OCI-LY7 (cell line): ENCODE measurements around the gene SYTL2.

ENCODE experiments used
- EZH2phosphoT487 ChIP-seq: fragments of 200-600 bp; sonication (generic); IDR thresholded peaks from 2 replicates; pipeline ENCODE4 v1.6.1; 2018; ENCODE audit warnings: low read depth, borderline replicate concordance, mild to moderate bottlenecking, mixed run types, antibody characterized with exemption, low read length, moderate library complexity, mixed read lengths
- TF ChIP-seq, protein P1 (sequence below): fragments of 200-600 bp; sonication (generic); conservative IDR thresholded peaks from 2 replicates; pipeline ENCODE4 v1.5.1; 2014; ENCODE audit warnings: mild to moderate bottlenecking, antibody characterized with exemption, low read length, moderate library complexity, mixed read lengths

DNA sequence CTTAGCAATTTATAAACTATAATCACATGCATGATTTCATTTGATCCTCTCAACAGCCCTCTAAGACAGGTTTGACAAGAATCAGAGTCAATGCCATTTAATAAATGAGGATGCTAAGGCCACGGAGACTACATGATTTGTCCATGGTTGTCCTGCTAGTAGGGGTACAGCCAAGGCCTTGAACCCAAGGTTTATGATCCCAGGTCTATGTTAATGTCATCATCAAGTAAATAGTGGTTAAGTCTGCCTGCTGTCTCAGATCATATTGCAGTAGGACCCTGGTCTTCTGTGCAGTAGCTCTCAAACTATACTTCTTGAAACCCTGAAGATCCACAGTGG is 17.7 kb upstream of the SYTL2 start:
- TF ChIP-seq, protein P1, sequence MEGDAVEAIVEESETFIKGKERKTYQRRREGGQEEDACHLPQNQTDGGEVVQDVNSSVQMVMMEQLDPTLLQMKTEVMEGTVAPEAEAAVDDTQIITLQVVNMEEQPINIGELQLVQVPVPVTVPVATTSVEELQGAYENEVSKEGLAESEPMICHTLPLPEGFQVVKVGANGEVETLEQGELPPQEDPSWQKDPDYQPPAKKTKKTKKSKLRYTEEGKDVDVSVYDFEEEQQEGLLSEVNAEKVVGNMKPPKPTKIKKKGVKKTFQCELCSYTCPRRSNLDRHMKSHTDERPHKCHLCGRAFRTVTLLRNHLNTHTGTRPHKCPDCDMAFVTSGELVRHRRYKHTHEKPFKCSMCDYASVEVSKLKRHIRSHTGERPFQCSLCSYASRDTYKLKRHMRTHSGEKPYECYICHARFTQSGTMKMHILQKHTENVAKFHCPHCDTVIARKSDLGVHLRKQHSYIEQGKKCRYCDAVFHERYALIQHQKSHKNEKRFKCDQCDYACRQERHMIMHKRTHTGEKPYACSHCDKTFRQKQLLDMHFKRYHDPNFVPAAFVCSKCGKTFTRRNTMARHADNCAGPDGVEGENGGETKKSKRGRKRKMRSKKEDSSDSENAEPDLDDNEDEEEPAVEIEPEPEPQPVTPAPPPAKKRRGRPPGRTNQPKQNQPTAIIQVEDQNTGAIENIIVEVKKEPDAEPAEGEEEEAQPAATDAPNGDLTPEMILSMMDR = no peak
- TF ChIP-seq EZH2phosphoT487 = no peak
